ENCODE data around the gene ALDH1A3.

DNA sequence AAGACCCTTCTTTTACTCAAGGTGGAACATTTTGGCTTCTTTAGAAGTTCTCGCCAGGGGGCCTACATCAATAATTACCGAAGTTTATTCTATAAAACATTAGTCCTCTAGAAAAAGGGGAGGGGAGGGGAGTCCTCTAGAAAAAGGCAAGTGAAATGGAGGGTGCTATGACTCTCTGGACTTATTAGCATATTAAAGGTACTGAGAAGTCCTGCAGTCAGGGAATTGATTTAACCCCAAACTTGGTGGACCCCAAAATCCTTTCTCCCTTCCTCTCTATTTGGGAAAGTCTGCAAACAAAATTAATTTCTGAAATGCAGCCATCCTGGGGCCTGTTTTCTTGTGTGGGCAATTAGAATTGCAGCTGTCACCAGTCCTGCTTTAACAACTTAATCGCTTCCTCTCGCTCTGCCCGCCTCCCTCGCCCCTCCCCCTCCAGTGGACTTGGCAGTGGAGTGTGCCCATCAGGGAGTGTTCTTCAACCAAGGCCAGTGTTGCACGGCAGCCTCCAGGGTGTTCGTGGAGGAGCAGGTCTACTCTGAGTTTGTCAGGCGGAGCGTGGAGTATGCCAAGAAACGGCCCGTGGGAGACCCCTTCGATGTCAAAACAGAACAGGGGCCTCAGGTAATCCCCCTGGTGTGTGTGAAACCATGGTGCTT, 20.6 kb downstream of the ALDH1A3 start:
- no peak for TF ChIP-seq YY1 (IDR thresholded peaks at IDR 0.05; ENCODE audit: insufficient read depth, insufficient read length)
- no peak for TF ChIP-seq ZNF274 (IDR thresholded peaks at IDR 0.05; ENCODE audit: low read depth, low read length)
- TF ChIP-seq SUZ12 (IDR thresholded peaks at IDR 0.05; ENCODE audit: extremely low read depth, insufficient read depth, insufficient read length): no peak

Measured in NT2/D1 (cell line).